MCF 10A (cell line): ENCODE results near the gene GRIP1. TPM values are rescaled to one million over a fixed set of nuclear protein-coding genes. Genes with fewer than 3 reads are reported as not detected.

ENCODE experiments used
- BruUV-seq: library from RNA; stranded (reverse); fragments of 400-500 nt; replicated peaks from 2 replicates; lab custom pipeline; 2021; lab: Mats Ljungman, UMichigan
- CTCF ChIA-PET: fragments of 300-600 bp; sonication (Branson Sonifier 250); formaldehyde crosslinking; extraction: SDS; loops from one replicate; lab custom pipeline; 2021; ENCODE audit warnings: antibody characterized with exemption, inconsistent platforms; lab: Yijun Ruan, JAX
- POLR2A ChIA-PET: fragments of 300-600, 350-650 bp; sonication (Branson Sonifier 250); formaldehyde crosslinking; extraction: SDS; loops from one replicate; lab custom pipeline; 2020; ENCODE audit warnings: antibody characterized with exemption, inconsistent platforms; lab: Yijun Ruan, JAX
- DNase-seq: peaks from one replicate; pipeline ENCODE4 v3.0.0-alpha.2; 2018; ENCODE audit not compliant: unreplicated experiment
- H3K27ac Mint-ChIP-seq: one replicate; pipeline ENCODE4 v1.8.0; 2022; ENCODE audit warnings: mild to moderate bottlenecking, low read depth, mixed read lengths; ENCODE audit not compliant: unreplicated experiment
- H3K27me3 Mint-ChIP-seq: one replicate; pipeline ENCODE4 v1.8.0; 2022; ENCODE audit warnings: mixed read lengths; ENCODE audit not compliant: insufficient read depth, unreplicated experiment
- H3K36me3 Mint-ChIP-seq: one replicate; pipeline ENCODE4 v1.8.0; 2022; ENCODE audit warnings: mild to moderate bottlenecking, moderate library complexity, mixed read lengths; ENCODE audit not compliant: insufficient read depth, unreplicated experiment
- H3K4me1 Mint-ChIP-seq: one replicate; pipeline ENCODE4 v1.8.0; 2022; ENCODE audit warnings: mixed read lengths; ENCODE audit not compliant: insufficient read depth, unreplicated experiment
- H3K4me3 Mint-ChIP-seq: one replicate; pipeline ENCODE4 v1.8.0; 2022; ENCODE audit warnings: mild to moderate bottlenecking, moderate library complexity, mixed read lengths; ENCODE audit not compliant: unreplicated experiment
- H3K9me3 Mint-ChIP-seq: one replicate; pipeline ENCODE4 v1.8.0; 2022; ENCODE audit warnings: mixed read lengths; ENCODE audit not compliant: unreplicated experiment
- intact Hi-C: fragments of 100-400 bp; cut with micrococcal nuclease; formaldehyde crosslinking; loops from 2 replicates; pipeline ENCODE4 v1.14.1; 2022
- total RNA-seq: library from RNA; stranded (reverse); gene quantifications from 2 replicates; pipeline ENCODE4 v1.2.3, GENCODE V29; 2022
- TF ChIP-seq, protein P1 (sequence below): fragments of 200-600 bp; IDR thresholded peaks from one replicate; pipeline ENCODE4 v1.8.0; 2022; ENCODE audit warnings: antibody characterized with exemption, mild to moderate bottlenecking; ENCODE audit not compliant: unreplicated experiment

GRIP1 gene
- total RNA-seq, 1 experiment from 2014 or later: 8.2 TPM

GRCh38 chr12:66644151-66644550, 34.7 kb downstream of the GRIP1 start:
- TF ChIP-seq, protein P1, sequence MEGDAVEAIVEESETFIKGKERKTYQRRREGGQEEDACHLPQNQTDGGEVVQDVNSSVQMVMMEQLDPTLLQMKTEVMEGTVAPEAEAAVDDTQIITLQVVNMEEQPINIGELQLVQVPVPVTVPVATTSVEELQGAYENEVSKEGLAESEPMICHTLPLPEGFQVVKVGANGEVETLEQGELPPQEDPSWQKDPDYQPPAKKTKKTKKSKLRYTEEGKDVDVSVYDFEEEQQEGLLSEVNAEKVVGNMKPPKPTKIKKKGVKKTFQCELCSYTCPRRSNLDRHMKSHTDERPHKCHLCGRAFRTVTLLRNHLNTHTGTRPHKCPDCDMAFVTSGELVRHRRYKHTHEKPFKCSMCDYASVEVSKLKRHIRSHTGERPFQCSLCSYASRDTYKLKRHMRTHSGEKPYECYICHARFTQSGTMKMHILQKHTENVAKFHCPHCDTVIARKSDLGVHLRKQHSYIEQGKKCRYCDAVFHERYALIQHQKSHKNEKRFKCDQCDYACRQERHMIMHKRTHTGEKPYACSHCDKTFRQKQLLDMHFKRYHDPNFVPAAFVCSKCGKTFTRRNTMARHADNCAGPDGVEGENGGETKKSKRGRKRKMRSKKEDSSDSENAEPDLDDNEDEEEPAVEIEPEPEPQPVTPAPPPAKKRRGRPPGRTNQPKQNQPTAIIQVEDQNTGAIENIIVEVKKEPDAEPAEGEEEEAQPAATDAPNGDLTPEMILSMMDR: no peak
- Mint-ChIP-seq H3K36me3 (no peaks in the 10 kb centered on the region), H3K4me1 (peaks cover 28% of the 10 kb centered on the region), H3K27me3 (no peaks in the 10 kb centered on the region), H3K27ac (no peak overlapping the region), H3K9me3 (no peaks in the 10 kb centered on the region), H3K4me3 (no peak overlapping the region)
- BruUV-seq: no TSS peak
- ChIA-PET CTCF (interaction anchor here (0.6 kb wide), 1 partner anchor 1339 kb away, joined by 3 read pairs; no protein-coding TSS in a partner anchor), POLR2A (no interaction called here)
- DNase-seq: no peak
- intact Hi-C loops: no loop called here

DNA sequence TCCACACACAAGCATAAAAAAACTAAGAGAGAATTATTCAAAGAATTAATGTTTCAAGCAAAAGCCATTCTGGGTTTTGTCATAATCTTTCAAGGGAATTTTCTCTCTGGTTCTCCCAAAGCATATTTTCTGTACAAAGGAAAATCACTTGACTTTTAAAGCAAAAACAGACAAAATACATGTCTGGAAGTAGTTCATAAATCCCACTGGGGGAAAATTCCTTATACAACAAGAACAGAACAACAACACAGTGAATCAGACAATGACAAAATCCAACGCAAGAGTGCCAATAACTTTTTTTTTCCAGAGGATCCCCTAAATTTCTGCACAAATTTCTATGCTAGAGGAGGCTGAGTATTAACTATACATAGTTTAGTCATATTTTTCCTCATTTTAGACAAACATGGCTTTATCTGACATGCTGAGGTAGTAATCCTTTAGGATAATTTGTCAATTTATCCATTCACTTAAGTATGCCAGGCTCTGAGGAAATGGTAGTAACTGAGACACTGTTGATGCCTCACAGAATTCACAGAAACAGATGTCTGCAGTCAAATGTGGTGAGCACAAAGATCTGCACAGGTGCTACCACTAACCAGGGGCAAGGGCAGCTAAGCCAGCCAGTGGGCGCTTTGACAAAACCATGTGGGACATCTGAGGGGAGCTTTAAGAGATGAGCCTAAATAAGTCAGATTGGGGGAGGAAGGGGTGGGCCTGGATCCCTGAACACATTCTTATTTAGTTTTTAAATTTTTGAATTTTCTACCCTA, 38.0 kb downstream of the GRIP1 start:
- TF ChIP-seq, protein P1: no peak
- no peaks in the 10 kb centered on the region for H3K36me3 Mint-ChIP-seq
- CTCF ChIA-PET: interaction anchor here (1.0 kb wide), 1 partner anchor 9 kb away, joined by 3 read pairs; no protein-coding TSS in a partner anchor
- H3K27me3 Mint-ChIP-seq: no peaks in the 10 kb centered on the region
- H3K4me1 Mint-ChIP-seq: peaks cover 10% of the 10 kb centered on the region
- intact Hi-C loops: no loop called here
- no TSS peak for BruUV-seq
- H3K9me3 Mint-ChIP-seq: no peaks in the 10 kb centered on the region
- H3K27ac Mint-ChIP-seq: no peak overlapping the region
- POLR2A ChIA-PET: no interaction called here
- no peak for DNase-seq
- no peak overlapping the region for H3K4me3 Mint-ChIP-seq

GRCh38 chr12:66638666-66639065, 40.2 kb downstream of the GRIP1 start:
- POLR2A ChIA-PET: interaction anchor here (1.2 kb wide), 1 partner anchor 9 kb away, joined by 3 read pairs; no protein-coding TSS in a partner anchor
- DNase-seq: no peak
- Mint-ChIP-seq H3K27me3 (no peaks in the 10 kb centered on the region), H3K4me1 (peaks cover 11% of the 10 kb centered on the region), H3K4me3 (no peak overlapping the region), H3K36me3 (no peaks in the 10 kb centered on the region), H3K27ac (no peak overlapping the region), H3K9me3 (no peaks in the 10 kb centered on the region)
- intact Hi-C loops: no loop called here
- BruUV-seq: no TSS peak
- CTCF ChIA-PET: interaction anchor here (0.6 kb wide), 1 partner anchor 51 kb away, joined by 3 read pairs; no protein-coding TSS in a partner anchor
- TF ChIP-seq, protein P1: no peak

GRCh38 chr12:66637699-66638301, 41.1 kb downstream of the GRIP1 start:
- DNase-seq: no peak
- no peaks in the 10 kb centered on the region for H3K36me3 Mint-ChIP-seq
- no peak overlapping the region for H3K4me3 Mint-ChIP-seq
- no peaks in the 10 kb centered on the region for H3K9me3 Mint-ChIP-seq
- TF ChIP-seq, protein P1: no peak
- H3K27me3 Mint-ChIP-seq: no peaks in the 10 kb centered on the region
- CTCF ChIA-PET: no interaction called here
- peaks cover 13% of the 10 kb centered on the region for H3K4me1 Mint-ChIP-seq
- POLR2A ChIA-PET: interaction anchor here (1.2 kb wide), 1 partner anchor 9 kb away, joined by 3 read pairs; no protein-coding TSS in a partner anchor
- no peak overlapping the region for H3K27ac Mint-ChIP-seq
- intact Hi-C loops: no loop called here
- no TSS peak for BruUV-seq
